Lower leg skin (tissue), 3 donors: ENCODE measurements around the gene PPP1R11.

Source experiments
- POLR2A ChIP-seq, 2 donors: fragments of 450-650 bp; IDR thresholded peaks; one replicate each; pipeline ENCODE4 v1.6.1; 2016 to 2017; ENCODE audit warnings: antibody characterized with exemption in 2 of 2, mild to moderate bottlenecking in 1 of 2, moderate library complexity in 1 of 2
- TF ChIP-seq, protein P1 (sequence below), 3 donors: fragments of 450-650 bp; IDR thresholded peaks; one replicate each; pipeline ENCODE4 v1.5.1; 2016; ENCODE audit warnings: antibody characterized with exemption in 3 of 3, mild to moderate bottlenecking in 3 of 3, moderate library complexity in 2 of 3

DNA sequence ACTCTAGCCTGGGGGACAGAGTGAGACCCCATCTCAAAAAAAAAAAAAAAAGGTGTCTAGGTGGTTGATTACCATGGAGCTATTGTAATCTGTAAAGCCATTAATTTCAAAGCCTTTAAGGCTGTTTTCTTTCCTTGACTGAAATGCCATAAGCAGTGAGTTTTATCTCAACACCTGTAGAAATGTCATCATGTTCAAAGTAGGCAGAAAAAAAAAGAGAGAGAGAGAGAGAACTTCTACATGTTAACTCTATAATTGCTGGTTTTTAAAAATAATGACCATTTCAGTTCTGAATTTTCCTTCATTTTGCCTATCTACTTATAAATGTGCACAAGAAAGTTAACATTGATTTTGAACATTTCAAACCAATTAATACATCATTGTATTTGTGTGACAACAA is 35.6 kb upstream of the PPP1R11 start:
- TF ChIP-seq, protein P1, sequence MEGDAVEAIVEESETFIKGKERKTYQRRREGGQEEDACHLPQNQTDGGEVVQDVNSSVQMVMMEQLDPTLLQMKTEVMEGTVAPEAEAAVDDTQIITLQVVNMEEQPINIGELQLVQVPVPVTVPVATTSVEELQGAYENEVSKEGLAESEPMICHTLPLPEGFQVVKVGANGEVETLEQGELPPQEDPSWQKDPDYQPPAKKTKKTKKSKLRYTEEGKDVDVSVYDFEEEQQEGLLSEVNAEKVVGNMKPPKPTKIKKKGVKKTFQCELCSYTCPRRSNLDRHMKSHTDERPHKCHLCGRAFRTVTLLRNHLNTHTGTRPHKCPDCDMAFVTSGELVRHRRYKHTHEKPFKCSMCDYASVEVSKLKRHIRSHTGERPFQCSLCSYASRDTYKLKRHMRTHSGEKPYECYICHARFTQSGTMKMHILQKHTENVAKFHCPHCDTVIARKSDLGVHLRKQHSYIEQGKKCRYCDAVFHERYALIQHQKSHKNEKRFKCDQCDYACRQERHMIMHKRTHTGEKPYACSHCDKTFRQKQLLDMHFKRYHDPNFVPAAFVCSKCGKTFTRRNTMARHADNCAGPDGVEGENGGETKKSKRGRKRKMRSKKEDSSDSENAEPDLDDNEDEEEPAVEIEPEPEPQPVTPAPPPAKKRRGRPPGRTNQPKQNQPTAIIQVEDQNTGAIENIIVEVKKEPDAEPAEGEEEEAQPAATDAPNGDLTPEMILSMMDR (IDR thresholded peaks at IDR 0.05): no peak
- no peak for TF ChIP-seq POLR2A (IDR thresholded peaks at IDR 0.05)
